Subcutaneous adipose tissue (tissue), 4 donors: Measurements from ENCODE around the gene POT1. TPM values are rescaled to one million over a fixed set of nuclear protein-coding genes. Genes with fewer than 3 reads are reported as not detected.

Experiments used
- total RNA-seq, 4 donors: library from RNA; depleted of rRNA; stranded (reverse); fragments of >200 nt; gene quantifications; one replicate each; pipeline ENCODE4 v1.1.0, GENCODE V29; 2016
- TF ChIP-seq, protein P1 (sequence below): fragments of 450-650 bp; IDR thresholded peaks from one replicate; pipeline ENCODE4 v1.5.1; 2016; ENCODE audit warnings: low read depth, mild to moderate bottlenecking, control low read depth, antibody characterized with exemption, moderate library complexity

The POT1 gene
- total RNA-seq, 4 donors from 2014 or later = 14.5 to 32.3 (median 22.0) TPM

DNA sequence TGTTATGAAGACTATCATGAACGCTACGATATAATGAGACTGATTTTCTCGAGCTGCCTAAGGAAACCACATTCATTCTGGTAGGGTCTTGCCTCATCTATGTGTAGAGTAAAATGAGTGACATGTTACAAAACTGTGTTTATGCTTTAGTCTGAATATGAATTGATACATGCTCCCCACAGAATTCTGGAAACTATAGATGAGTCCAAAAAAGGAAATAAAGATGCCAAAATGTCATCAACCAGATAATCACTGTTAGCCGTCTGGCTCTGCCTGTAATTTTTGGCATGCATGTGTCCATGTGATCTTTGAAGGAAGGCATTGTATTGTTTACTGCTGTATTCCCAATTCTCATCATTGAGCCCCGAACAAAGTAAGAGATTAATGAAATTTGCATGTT is 121.4 kb downstream of the POT1 start:
- TF ChIP-seq, protein P1, sequence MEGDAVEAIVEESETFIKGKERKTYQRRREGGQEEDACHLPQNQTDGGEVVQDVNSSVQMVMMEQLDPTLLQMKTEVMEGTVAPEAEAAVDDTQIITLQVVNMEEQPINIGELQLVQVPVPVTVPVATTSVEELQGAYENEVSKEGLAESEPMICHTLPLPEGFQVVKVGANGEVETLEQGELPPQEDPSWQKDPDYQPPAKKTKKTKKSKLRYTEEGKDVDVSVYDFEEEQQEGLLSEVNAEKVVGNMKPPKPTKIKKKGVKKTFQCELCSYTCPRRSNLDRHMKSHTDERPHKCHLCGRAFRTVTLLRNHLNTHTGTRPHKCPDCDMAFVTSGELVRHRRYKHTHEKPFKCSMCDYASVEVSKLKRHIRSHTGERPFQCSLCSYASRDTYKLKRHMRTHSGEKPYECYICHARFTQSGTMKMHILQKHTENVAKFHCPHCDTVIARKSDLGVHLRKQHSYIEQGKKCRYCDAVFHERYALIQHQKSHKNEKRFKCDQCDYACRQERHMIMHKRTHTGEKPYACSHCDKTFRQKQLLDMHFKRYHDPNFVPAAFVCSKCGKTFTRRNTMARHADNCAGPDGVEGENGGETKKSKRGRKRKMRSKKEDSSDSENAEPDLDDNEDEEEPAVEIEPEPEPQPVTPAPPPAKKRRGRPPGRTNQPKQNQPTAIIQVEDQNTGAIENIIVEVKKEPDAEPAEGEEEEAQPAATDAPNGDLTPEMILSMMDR = no peak

GRCh38 chr7:124801330-124801895 is 128.2 kb downstream of the POT1 start:
- TF ChIP-seq, protein P1 = no peak

DNA sequence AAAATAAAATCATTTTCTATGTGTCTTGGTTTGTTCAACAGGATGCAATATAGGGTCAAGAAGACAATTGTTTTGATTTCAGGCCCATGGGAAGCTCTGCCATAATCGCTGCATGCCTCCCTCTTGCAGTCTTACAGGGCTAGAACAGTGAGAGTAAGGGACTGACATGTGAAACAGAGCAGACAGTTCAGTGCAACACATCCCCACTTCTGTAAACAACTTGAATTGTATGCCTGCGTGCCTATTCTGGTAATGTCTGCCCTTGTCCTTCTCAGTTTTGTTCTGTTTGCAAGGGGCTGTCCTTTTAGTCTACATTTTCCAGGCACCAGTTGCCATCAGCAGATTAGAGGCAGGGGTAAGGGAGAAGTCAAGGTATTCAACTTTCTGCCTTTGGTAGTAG is 129.2 kb downstream of the POT1 start:
- TF ChIP-seq, protein P1 = no peak

DNA sequence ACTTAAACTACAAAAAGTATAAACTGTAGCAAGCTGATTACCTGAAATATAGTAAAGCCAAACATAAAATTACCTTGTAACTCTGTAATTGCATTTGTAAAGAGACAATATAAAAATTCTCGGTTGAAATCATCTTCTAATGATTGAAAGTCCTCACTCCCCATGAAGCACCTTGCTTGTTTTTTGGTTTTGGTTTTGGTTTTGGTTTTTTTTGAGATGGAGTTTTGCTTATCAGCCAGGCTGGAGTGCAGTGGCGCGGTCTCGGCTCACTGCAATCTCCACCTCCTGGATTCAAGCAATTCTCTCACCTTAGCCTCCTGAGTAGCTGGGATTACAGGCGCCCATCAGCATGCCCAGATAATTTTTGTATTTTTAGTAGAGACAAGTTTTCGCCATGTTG is 130.2 kb downstream of the POT1 start:
- TF ChIP-seq, protein P1 = no peak

DNA sequence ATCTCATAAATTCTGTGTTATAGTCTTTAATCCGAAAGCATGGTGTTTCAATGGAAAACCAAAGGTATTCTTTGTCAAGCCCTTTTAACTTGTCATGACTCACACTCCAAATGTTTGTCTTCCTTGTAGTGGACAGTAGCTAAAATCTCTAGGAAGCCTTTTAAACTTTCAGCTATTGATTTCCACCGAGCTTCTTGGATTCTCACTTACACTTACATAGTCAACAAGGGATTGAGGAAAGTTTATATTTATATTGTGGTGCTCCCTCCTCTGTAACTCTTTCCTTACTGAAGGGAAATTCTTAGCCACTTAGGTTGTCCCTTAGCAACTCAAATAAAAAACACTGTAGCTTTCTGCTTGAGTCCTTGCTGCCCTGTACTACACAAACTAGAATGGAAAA is 132.9 kb downstream of the POT1 start:
- TF ChIP-seq, protein P1 = no peak

GRCh38 chr7:124792696-124793095 is 136.9 kb downstream of the POT1 start:
- TF ChIP-seq, protein P1 = no peak

DNA sequence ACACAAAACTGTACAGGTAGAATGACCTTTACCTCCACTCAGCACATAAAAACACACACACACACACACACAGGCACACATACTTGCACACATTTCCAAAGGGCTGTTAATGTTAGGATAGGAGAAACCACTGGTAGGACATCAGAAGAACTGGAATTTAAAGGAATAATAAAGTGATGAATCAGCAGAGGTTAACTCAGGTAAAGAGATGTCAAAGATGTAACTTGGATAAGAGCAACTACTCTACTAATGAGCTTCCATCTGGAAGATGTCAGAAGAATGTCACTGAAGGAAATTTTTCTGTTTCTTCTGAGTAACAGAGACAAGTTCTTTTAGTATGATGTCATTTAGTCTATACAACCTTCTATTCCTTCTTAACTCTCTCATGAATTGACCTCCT is 137.6 kb downstream of the POT1 start:
- TF ChIP-seq, protein P1 = no peak
